ENCODE results near the gene PLAAT2. TPM values are rescaled to one million over a fixed set of nuclear protein-coding genes. Genes with fewer than 3 reads are reported as not detected.

PLAAT2 gene
- total and polyA plus RNA-seq, 4 donors: 0.32 to 0.44 TPM; not detected in 2

DNA sequence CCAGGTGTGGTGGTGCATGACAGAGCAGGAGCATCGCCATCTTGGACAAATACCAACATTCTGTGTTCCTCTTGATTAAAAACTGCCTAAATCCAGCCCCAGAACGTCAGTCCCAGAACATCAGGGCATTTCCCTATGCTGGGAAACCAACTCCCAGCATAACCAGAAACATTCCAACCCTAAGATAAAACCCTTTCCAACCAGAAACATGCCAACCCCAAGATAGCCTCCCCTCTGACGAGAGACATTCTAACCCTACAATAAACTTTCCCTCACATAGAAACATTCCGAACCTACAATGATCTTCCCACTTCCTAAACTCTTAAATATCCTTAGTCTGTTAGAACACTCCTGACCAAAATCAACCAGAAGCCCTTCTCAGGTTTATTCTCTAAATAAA is 15.0 kb downstream of the PLAAT2 start:
- 88% methylated on average over 4 of the region's 4 CpGs for WGBS
- Histone ChIP-seq H3K27me3 (ENCODE audit: control insufficient read depth in 4 of 4, insufficient read depth in 4 of 4, low read length in 3 of 4) (no peaks in the 10 kb centered on the region), H3K4me1 (ENCODE audit: control insufficient read depth in 4 of 4, insufficient read depth in 4 of 4, low read length in 3 of 4) (no peaks in the 10 kb centered on the region), H3K27ac (ENCODE audit: low read depth in 1 of 2, low read length in 2 of 2) (no peak overlapping the region), H3K4me3 (ENCODE audit: low read depth in 1 of 3, low read length in 3 of 3) (no peak overlapping the region), H3K9ac (ENCODE audit: low read depth in 1 of 2, low read length in 2 of 2) (no peak overlapping the region), H3K36me3 (ENCODE audit: control insufficient read depth in 4 of 4, insufficient read depth in 3 of 4, low read depth in 1 of 4, low read length in 3 of 4) (peaks cover 3 to 33% (median 27%) of the 10 kb centered on the region in 4 donors), H3K9me3 (ENCODE audit: control insufficient read depth in 4 of 4, low read length in 3 of 4) (no peaks in the 10 kb centered on the region)
- TF ChIP-seq, protein P1, sequence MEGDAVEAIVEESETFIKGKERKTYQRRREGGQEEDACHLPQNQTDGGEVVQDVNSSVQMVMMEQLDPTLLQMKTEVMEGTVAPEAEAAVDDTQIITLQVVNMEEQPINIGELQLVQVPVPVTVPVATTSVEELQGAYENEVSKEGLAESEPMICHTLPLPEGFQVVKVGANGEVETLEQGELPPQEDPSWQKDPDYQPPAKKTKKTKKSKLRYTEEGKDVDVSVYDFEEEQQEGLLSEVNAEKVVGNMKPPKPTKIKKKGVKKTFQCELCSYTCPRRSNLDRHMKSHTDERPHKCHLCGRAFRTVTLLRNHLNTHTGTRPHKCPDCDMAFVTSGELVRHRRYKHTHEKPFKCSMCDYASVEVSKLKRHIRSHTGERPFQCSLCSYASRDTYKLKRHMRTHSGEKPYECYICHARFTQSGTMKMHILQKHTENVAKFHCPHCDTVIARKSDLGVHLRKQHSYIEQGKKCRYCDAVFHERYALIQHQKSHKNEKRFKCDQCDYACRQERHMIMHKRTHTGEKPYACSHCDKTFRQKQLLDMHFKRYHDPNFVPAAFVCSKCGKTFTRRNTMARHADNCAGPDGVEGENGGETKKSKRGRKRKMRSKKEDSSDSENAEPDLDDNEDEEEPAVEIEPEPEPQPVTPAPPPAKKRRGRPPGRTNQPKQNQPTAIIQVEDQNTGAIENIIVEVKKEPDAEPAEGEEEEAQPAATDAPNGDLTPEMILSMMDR (IDR thresholded peaks at IDR 0.05; ENCODE audit: low read depth, low read length, missing input control): no peak
- no peak for TF ChIP-seq GABPA (IDR thresholded peaks at IDR 0.05 in 1 of 2, conservative IDR thresholded peaks at IDR 0.05 in 1 of 2)
- TF ChIP-seq SP1 (IDR thresholded peaks at IDR 0.05): peak; percentile 8
- peak; percentile 9 for TF ChIP-seq NR2F2 (IDR thresholded peaks at IDR 0.05)
- TF ChIP-seq HNF4A (conservative IDR thresholded peaks at IDR 0.05): no peak
- no peak for DNase-seq (ENCODE audit: low spot score)

DNA sequence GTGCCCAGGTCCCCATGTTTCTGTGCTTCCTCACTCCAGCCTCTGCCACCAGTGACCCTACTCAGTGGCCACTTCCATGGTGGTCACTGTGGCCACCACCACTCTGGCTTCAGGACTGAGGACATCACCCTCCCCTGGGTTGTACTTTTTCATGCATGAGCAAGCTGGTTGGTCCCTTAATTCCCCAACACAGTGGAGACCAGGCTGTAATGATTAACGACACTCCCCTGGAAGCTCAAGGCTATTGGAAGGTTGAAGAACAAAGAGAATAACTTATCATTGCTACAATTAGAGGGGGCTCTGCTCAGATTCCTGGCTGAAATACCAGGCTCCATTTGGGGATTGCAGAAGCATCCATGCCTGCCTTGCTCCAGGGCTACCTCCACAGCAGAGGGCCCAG is 16.1 kb downstream of the PLAAT2 start:
- Histone ChIP-seq H3K9me3 (ENCODE audit: control insufficient read depth in 4 of 4, low read length in 3 of 4) (no peaks in the 10 kb centered on the region), H3K27ac (ENCODE audit: low read depth in 1 of 2, low read length in 2 of 2) (no peak overlapping the region), H3K36me3 (ENCODE audit: control insufficient read depth in 4 of 4, insufficient read depth in 3 of 4, low read depth in 1 of 4, low read length in 3 of 4) (peaks cover 3 to 33% (median 27%) of the 10 kb centered on the region in 4 donors), H3K4me1 (ENCODE audit: control insufficient read depth in 4 of 4, insufficient read depth in 4 of 4, low read length in 3 of 4) (no peaks in the 10 kb centered on the region), H3K27me3 (ENCODE audit: control insufficient read depth in 4 of 4, insufficient read depth in 4 of 4, low read length in 3 of 4) (no peaks in the 10 kb centered on the region), H3K4me3 (ENCODE audit: low read depth in 1 of 3, low read length in 3 of 3) (no peak overlapping the region), H3K9ac (ENCODE audit: low read depth in 1 of 2, low read length in 2 of 2) (no peak overlapping the region)
- WGBS: 92% methylated on average over 1 of the region's 1 CpG
- DNase-seq (ENCODE audit: low spot score): no peak
- no peak for TF ChIP-seq JUND (IDR thresholded peaks at IDR 0.05)
- TF ChIP-seq NR2F2 (IDR thresholded peaks at IDR 0.05): no peak
- TF ChIP-seq, protein P2, sequence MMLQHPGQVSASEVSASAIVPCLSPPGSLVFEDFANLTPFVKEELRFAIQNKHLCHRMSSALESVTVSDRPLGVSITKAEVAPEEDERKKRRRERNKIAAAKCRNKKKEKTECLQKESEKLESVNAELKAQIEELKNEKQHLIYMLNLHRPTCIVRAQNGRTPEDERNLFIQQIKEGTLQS (IDR thresholded peaks at IDR 0.05): no peak
- TF ChIP-seq, protein P3, sequence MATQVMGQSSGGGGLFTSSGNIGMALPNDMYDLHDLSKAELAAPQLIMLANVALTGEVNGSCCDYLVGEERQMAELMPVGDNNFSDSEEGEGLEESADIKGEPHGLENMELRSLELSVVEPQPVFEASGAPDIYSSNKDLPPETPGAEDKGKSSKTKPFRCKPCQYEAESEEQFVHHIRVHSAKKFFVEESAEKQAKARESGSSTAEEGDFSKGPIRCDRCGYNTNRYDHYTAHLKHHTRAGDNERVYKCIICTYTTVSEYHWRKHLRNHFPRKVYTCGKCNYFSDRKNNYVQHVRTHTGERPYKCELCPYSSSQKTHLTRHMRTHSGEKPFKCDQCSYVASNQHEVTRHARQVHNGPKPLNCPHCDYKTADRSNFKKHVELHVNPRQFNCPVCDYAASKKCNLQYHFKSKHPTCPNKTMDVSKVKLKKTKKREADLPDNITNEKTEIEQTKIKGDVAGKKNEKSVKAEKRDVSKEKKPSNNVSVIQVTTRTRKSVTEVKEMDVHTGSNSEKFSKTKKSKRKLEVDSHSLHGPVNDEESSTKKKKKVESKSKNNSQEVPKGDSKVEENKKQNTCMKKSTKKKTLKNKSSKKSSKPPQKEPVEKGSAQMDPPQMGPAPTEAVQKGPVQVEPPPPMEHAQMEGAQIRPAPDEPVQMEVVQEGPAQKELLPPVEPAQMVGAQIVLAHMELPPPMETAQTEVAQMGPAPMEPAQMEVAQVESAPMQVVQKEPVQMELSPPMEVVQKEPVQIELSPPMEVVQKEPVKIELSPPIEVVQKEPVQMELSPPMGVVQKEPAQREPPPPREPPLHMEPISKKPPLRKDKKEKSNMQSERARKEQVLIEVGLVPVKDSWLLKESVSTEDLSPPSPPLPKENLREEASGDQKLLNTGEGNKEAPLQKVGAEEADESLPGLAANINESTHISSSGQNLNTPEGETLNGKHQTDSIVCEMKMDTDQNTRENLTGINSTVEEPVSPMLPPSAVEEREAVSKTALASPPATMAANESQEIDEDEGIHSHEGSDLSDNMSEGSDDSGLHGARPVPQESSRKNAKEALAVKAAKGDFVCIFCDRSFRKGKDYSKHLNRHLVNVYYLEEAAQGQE (IDR thresholded peaks at IDR 0.05): no peak
- TF ChIP-seq HNF4G (IDR thresholded peaks at IDR 0.05): no peak
- TF ChIP-seq YY1 (IDR thresholded peaks at IDR 0.05): no peak
- no peak for TF ChIP-seq TAF1 (conservative IDR thresholded peaks at IDR 0.05)
- TF ChIP-seq, protein P4, sequence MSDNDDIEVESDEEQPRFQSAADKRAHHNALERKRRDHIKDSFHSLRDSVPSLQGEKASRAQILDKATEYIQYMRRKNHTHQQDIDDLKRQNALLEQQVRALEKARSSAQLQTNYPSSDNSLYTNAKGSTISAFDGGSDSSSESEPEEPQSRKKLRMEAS (IDR thresholded peaks at IDR 0.05): no peak
- no peak for TF ChIP-seq GABPA (IDR thresholded peaks at IDR 0.05 in 1 of 2, conservative IDR thresholded peaks at IDR 0.05 in 1 of 2)
- TF ChIP-seq, protein P1 (IDR thresholded peaks at IDR 0.05; ENCODE audit: low read depth, low read length, missing input control): no peak
